ENCODE data around the gene GALNT5. TPM values are rescaled to one million over a fixed set of nuclear protein-coding genes. Genes with fewer than 3 reads are reported as not detected.

Gene GALNT5
- total RNA-seq, 1 donor from 2014 or later: 1.7 TPM

DNA sequence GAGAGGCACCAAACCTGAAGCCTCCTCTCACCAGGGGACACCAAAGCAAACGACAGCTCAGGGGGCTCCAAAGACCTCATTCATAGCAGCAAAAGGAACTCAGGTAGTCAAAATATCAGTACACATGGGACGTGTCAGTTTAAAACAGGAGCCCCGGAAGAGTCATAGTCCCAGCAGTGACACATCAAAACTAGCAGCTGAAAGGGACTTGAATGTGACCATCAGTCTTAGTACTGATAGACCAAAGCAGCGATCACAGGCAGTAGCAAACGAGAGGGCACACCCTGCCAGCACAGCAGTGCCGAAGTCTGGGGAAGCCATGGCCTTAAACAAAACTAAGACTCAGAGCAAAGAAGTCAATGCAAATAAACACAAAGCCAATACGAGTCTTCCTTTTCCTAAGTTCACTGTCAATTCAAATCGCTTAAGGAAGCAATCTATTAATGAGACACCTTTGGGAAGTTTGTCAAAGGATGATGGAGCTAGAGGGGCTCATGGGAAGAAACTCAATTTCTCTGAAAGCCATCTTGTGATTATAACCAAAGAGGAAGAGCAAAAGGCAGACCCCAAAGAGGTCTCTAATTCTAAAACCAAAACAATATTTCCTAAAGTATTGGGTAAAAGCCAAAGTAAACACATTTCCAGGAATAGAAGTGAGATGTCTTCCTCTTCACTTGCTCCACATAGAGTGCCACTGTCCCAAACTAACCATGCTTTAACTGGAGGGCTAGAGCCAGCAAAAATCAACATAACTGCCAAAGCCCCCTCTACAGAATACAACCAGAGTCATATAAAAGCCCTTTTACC, 1.2 kb downstream of the GALNT5 start:
- peak overlapping the region; percentile 2 for H3K27ac Mint-ChIP-seq
- no peak for DNase-seq (ENCODE audit: extremely low spot score, unreplicated experiment)
- H3K36me3 Mint-ChIP-seq: no peaks in the 10 kb centered on the region
- H3K27me3 Mint-ChIP-seq: no peaks in the 10 kb centered on the region
- H3K4me1 Mint-ChIP-seq (ENCODE audit: unreplicated experiment): peaks cover 33% of the 10 kb centered on the region
- H3K4me3 Mint-ChIP-seq: peak overlapping the region; percentile 79
- no peak for TF ChIP-seq CTCF (conservative IDR thresholded peaks at IDR 0.05)
- peaks cover 4% of the 10 kb centered on the region for H3K9me3 Mint-ChIP-seq

DNA sequence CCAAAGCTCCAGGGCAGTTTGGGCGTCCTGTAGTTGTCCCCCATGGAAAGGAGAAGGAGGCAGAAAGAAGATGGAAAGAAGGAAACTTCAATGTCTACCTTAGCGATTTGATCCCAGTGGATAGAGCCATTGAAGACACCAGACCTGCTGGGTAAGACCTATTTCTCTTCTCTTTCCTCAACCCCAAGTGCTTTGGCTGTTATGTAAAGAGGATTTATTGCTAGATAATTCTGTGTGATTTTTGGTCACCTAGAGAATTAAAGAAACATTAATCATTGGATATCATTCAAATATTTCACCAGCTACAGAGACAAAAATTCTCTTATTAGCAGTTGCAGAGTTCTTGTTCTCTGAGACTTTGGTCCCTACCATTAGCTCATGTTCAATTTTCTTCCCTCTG, 1.9 kb downstream of the GALNT5 start:
- no peak overlapping the region for H3K4me3 Mint-ChIP-seq
- H3K4me1 Mint-ChIP-seq (ENCODE audit: unreplicated experiment): peaks cover 37% of the 10 kb centered on the region
- no peak for TF ChIP-seq CTCF (conservative IDR thresholded peaks at IDR 0.05)
- H3K27me3 Mint-ChIP-seq: no peaks in the 10 kb centered on the region
- DNase-seq (ENCODE audit: extremely low spot score, unreplicated experiment): no peak
- no peak overlapping the region for H3K27ac Mint-ChIP-seq
- no peaks in the 10 kb centered on the region for H3K36me3 Mint-ChIP-seq
- peaks cover 4% of the 10 kb centered on the region for H3K9me3 Mint-ChIP-seq

GRCh38 chr2:157259960-157260359, 2.5 kb downstream of the GALNT5 start:
- no peak for DNase-seq (ENCODE audit: extremely low spot score, unreplicated experiment)
- no peak overlapping the region for H3K27ac Mint-ChIP-seq
- H3K27me3 Mint-ChIP-seq: no peaks in the 10 kb centered on the region
- H3K4me1 Mint-ChIP-seq (ENCODE audit: unreplicated experiment): peaks cover 38% of the 10 kb centered on the region
- no peak for TF ChIP-seq CTCF (conservative IDR thresholded peaks at IDR 0.05)
- H3K4me3 Mint-ChIP-seq: no peak overlapping the region
- no peaks in the 10 kb centered on the region for H3K36me3 Mint-ChIP-seq
- peaks cover 4% of the 10 kb centered on the region for H3K9me3 Mint-ChIP-seq

DNA sequence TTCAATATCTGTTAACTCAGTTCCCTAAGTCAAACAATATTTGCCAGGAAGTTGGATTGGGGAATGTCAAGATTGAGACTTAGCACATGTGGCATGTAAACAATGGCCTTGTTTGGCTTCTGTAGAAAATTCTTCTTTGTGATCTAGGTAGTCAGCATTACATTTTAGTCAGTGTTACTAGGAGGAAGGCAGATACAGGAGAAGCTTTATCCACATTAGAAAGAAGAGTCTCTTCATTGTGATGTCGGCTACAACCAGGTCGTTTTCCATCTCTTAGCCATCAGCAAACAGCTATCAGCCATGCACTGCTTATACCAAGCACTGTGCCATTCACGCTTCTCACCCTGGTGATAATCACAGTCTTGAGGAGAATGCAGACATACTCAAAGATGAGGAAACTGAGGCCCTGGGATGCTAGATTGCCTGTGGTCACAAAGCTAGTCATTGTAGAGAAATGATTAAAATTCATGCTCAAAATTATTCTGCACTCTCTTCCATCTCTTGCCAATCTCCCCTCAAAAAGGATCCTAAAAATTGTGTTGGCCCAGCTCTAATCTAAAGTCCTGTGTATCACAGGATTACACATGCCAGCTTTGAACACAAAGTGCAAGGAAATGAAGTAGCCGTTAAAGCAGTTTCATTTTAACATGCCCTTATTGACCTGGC, 3.2 kb downstream of the GALNT5 start:
- peaks cover 4% of the 10 kb centered on the region for H3K9me3 Mint-ChIP-seq
- no peaks in the 10 kb centered on the region for H3K36me3 Mint-ChIP-seq
- peak overlapping the region; percentile 2 for H3K4me3 Mint-ChIP-seq
- H3K27ac Mint-ChIP-seq: no peak overlapping the region
- peaks cover 38% of the 10 kb centered on the region for H3K4me1 Mint-ChIP-seq (ENCODE audit: unreplicated experiment)
- H3K27me3 Mint-ChIP-seq: no peaks in the 10 kb centered on the region
- no peak for DNase-seq (ENCODE audit: extremely low spot score, unreplicated experiment)
- TF ChIP-seq CTCF (conservative IDR thresholded peaks at IDR 0.05): no peak

DNA sequence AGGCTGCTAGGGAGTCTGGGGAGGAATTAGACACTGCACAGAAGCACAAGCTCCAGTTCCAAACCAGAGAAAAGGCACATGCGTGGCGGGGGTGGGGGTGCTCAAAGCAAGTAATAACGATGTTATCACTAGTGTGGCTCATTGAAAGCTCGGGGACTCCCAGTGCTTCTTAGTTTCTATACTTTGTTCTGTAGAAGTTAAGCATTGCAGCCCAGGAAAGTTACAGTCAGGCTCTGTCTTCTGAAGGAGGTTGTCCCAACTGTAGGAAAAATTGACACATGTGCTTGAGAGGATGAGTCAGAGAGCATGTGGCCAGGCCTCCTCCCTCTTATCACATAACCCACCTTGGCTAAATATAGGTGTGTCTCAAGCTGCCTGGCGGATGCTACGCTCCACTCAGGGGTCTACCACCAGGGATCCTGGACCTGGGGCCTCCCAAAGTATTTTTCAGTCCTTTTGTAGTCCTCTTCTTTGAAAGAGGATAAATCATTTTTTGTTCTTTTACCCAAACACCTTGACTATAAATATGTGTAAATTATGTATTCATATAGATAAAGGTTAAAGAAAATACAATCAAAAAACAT, 3.8 kb downstream of the GALNT5 start:
- Mint-ChIP-seq H3K27me3 (no peaks in the 10 kb centered on the region), H3K4me1 (ENCODE audit: unreplicated experiment) (peaks cover 40% of the 10 kb centered on the region), H3K4me3 (peak overlapping the region; percentile 2), H3K27ac (no peak overlapping the region), H3K9me3 (peaks cover 4% of the 10 kb centered on the region), H3K36me3 (no peaks in the 10 kb centered on the region)
- DNase-seq (ENCODE audit: extremely low spot score, unreplicated experiment): no peak
- no peak for TF ChIP-seq CTCF (conservative IDR thresholded peaks at IDR 0.05)

Data from type B pancreatic cell (in vitro differentiated cells).